H1 (cell line): Measurements from ENCODE around the gene VPS35L. TPM values are rescaled to one million over a fixed set of nuclear protein-coding genes. Genes with fewer than 3 reads are reported as not detected.

Experiments
- CTCF ChIA-PET: fragments of 300-600 bp; sonication (Branson Sonifier 250); formaldehyde crosslinking; loops from one replicate; lab custom pipeline; 2021; ENCODE audit not compliant: partially characterized antibody; lab: Charles Lee
- POLR2A ChIA-PET: fragments of 300-600 bp; sonication (Branson Sonifier 250); formaldehyde crosslinking; loops from one replicate; lab custom pipeline; 2021; ENCODE audit warnings: inconsistent platforms; ENCODE audit not compliant: partially characterized antibody; lab: Charles Lee
- DNase-seq, 2 experiments: peaks; one replicate each; pipeline versions ENCODE4 v3.0.0 to v3.0.0-alpha.2; 2010 to 2022; ENCODE audit warnings: low spot score in 2 of 2, low read depth in 1 of 2, mixed read lengths in 1 of 2
- FAIRE-seq: peaks from 2 replicates; lab custom pipeline; 2011; peaks lifted over from hg19 to GRCh38; lab: Jason Lieb, UNC
- H2AFZ ChIP-seq: 2 replicates; pipeline ENCODE4 v1.8.1; 2012; ENCODE audit warnings: low read length, inconsistent platforms
- H2AK5ac ChIP-seq: 2 replicates; pipeline ENCODE4 v1.6.1; 2013; ENCODE audit warnings: low read depth, low read length
- H2BK120ac ChIP-seq: replicated peaks from 2 replicates; pipeline ENCODE3; 2013; ENCODE audit warnings: low read depth, low read length, inconsistent platforms
- H2BK12ac ChIP-seq: 2 replicates; pipeline ENCODE4 v1.6.1; 2013; ENCODE audit warnings: low read depth, low read length
- H2BK15ac ChIP-seq: 2 replicates; pipeline ENCODE4 v1.6.1; 2013; ENCODE audit warnings: low read length
- H2BK20ac ChIP-seq: 2 replicates; pipeline ENCODE4 v1.6.1; 2013; ENCODE audit warnings: low read length
- H2BK5ac ChIP-seq: 2 replicates; pipeline ENCODE4 v1.6.1; 2013; ENCODE audit warnings: low read depth, low read length
- H3K14ac ChIP-seq: 2 replicates; pipeline ENCODE4 v1.6.1; 2013; ENCODE audit warnings: inconsistent platforms; ENCODE audit not compliant: insufficient read length
- H3K18ac ChIP-seq: 2 replicates; pipeline ENCODE4 v1.6.1; 2013; ENCODE audit warnings: low read length; ENCODE audit errors: extremely low read depth
- H3K23ac ChIP-seq: 2 replicates; pipeline ENCODE4 v1.6.1; 2013; ENCODE audit warnings: inconsistent platforms; ENCODE audit not compliant: insufficient read length
- H3K23me2 ChIP-seq: 2 replicates; pipeline ENCODE4 v1.6.1; 2013; ENCODE audit warnings: low read depth, low read length
- H3K27ac ChIP-seq: 2 replicates; pipeline ENCODE4 v1.6.1; 2011; ENCODE audit warnings: low read depth, low read length, inconsistent platforms
- H3K27me3 ChIP-seq, 4 experiments: replicated peaks in 1 of 4; 1 replicate in 1 of 4; 2 replicates in 3 of 4; pipeline versions ENCODE4 v1.6.1 to v1.8.1; 2011 to 2013; ENCODE audit warnings: low read length in 3 of 4, mild to moderate bottlenecking in 3 of 4, inconsistent platforms in 2 of 4, mixed read lengths in 2 of 4, moderate library complexity in 1 of 4; ENCODE audit not compliant: control insufficient read depth in 3 of 4, insufficient read depth in 3 of 4; ENCODE audit errors: extremely low read depth in 1 of 4
- H3K36me3 ChIP-seq, 4 experiments: 2 replicates each; pipeline versions ENCODE4 v1.6.1 to v1.8.1; 2011 to 2013; ENCODE audit warnings: mild to moderate bottlenecking in 4 of 4, low read length in 3 of 4, moderate library complexity in 2 of 4, control low read depth in 1 of 4, inconsistent platforms in 1 of 4; ENCODE audit not compliant: insufficient read depth in 4 of 4, control insufficient read depth in 2 of 4
- H3K4ac ChIP-seq: replicated peaks from 2 replicates; pipeline ENCODE3; 2013; ENCODE audit warnings: low read length, low read depth, mixed read lengths, inconsistent platforms; ENCODE audit not compliant: insufficient read length
- H3K4me1 ChIP-seq, 4 experiments: replicated peaks in 1 of 4; 1 replicate in 1 of 4; 2 replicates in 3 of 4; pipeline versions ENCODE4 v1.6.1 to v1.8.1; 2011 to 2013; ENCODE audit warnings: low read length in 3 of 4, inconsistent platforms in 2 of 4, mixed read lengths in 1 of 4; ENCODE audit not compliant: insufficient read depth in 4 of 4, control insufficient read depth in 3 of 4
- H3K4me2 ChIP-seq, 2 experiments: 2 replicates each; pipeline versions ENCODE4 v1.6.1 to v1.8.1; 2011 to 2013; ENCODE audit warnings: low read depth in 2 of 2, low read length in 2 of 2, control low read depth in 1 of 2, inconsistent platforms in 1 of 2, mild to moderate bottlenecking in 1 of 2; ENCODE audit not compliant: insufficient read depth in 1 of 2
- H3K4me3 ChIP-seq, 4 experiments: fragments of 200-600, 300-600 bp in 1 of 4; sonication (generic), shearing (Covaris generic), sonication (Bioruptor Twin) in 1 of 4; 2 replicates each; pipeline versions ENCODE4 v1.5.1 to v1.8.1; 2011 to 2016; ENCODE audit warnings: low read length in 4 of 4, low read depth in 3 of 4, control low read depth in 2 of 4, inconsistent platforms in 2 of 4, mild to moderate bottlenecking in 2 of 4, mixed read lengths in 1 of 4, moderate library complexity in 1 of 4; ENCODE audit not compliant: insufficient read depth in 2 of 4; ENCODE audit errors: extremely low read depth in 1 of 4
- H3K56ac ChIP-seq: replicated peaks from 2 replicates; pipeline ENCODE3; 2013; ENCODE audit warnings: low read depth, mild to moderate bottlenecking, mixed read lengths, low read length, inconsistent platforms; ENCODE audit not compliant: insufficient read length
- H3K79me1 ChIP-seq: 2 replicates; pipeline ENCODE4 v1.6.1; 2013; ENCODE audit warnings: low read depth, low read length, control low read depth
- H3K79me2 ChIP-seq, 2 experiments: 2 replicates each; pipeline versions ENCODE4 v1.6.1 to v1.8.1; 2012 to 2013; ENCODE audit warnings: low read length in 2 of 2, mild to moderate bottlenecking in 2 of 2, inconsistent platforms in 1 of 2; ENCODE audit not compliant: insufficient read depth in 2 of 2, control insufficient read depth in 1 of 2
- H3K9ac ChIP-seq, 4 experiments: replicated peaks in 1 of 4; 1 replicate in 1 of 4; 2 replicates in 3 of 4; pipeline versions ENCODE4 v1.6.1 to v1.8.1; 2011 to 2013; ENCODE audit warnings: low read depth in 3 of 4, low read length in 3 of 4, control low read depth in 2 of 4, mild to moderate bottlenecking in 2 of 4, moderate library complexity in 2 of 4, inconsistent platforms in 1 of 4; ENCODE audit errors: extremely low read depth in 1 of 4
- H3K9me3 ChIP-seq, 2 experiments: 2 replicates each; pipeline versions ENCODE4 v1.6.1 to v1.8.1; 2012 to 2013; ENCODE audit warnings: mild to moderate bottlenecking in 2 of 2, moderate library complexity in 2 of 2, control low read depth in 1 of 2, inconsistent platforms in 1 of 2, low read depth in 1 of 2, low read length in 1 of 2, mixed read lengths in 1 of 2; ENCODE audit not compliant: insufficient read depth in 2 of 2
- H4K20me1 ChIP-seq, 2 experiments: replicated peaks in 1 of 2; 2 replicates each; pipeline versions ENCODE3 to v1.8.1; 2011 to 2013; ENCODE audit warnings: inconsistent platforms in 2 of 2, low read length in 2 of 2, mild to moderate bottlenecking in 1 of 2; ENCODE audit not compliant: insufficient read depth in 2 of 2, control insufficient read depth in 1 of 2
- H4K5ac ChIP-seq: 2 replicates; pipeline ENCODE4 v1.6.1; 2013; ENCODE audit warnings: low read length, low read depth, mixed read lengths, inconsistent platforms; ENCODE audit not compliant: insufficient read length
- H4K8ac ChIP-seq: 2 replicates; pipeline ENCODE4 v1.8.0; 2013; ENCODE audit warnings: mild to moderate bottlenecking, moderate library complexity, low read length, inconsistent platforms; ENCODE audit not compliant: insufficient read depth; ENCODE audit errors: extremely low read depth
- H4K91ac ChIP-seq: replicated peaks from 2 replicates; pipeline ENCODE3; 2013; ENCODE audit warnings: low read length, mixed read lengths, inconsistent platforms; ENCODE audit not compliant: insufficient read length
- CBX8 ChIP-seq: fragments of 300-800, 300-1000 bp; sonication (generic); IDR thresholded peaks from 2 replicates; pipeline ENCODE4 v1.7.1; 2016; ENCODE audit warnings: low read depth, low read length, borderline replicate concordance
- FOSL1 ChIP-seq: IDR thresholded peaks from 2 replicates; pipeline ENCODE4 v1.6.1; 2011; ENCODE audit warnings: mild to moderate bottlenecking, low read depth, low read length, moderate library complexity; ENCODE audit not compliant: insufficient read depth
- KDM1A ChIP-seq: fragments of 200-600, 300-600 bp; sonication (generic); IDR thresholded peaks from 2 replicates; pipeline ENCODE4 v1.7.1; 2016; ENCODE audit warnings: mild to moderate bottlenecking, low read length, borderline replicate concordance
- PHF8 ChIP-seq: fragments of 200-600 bp; sonication (generic); conservative IDR thresholded peaks from 2 replicates; pipeline ENCODE4 v1.7.1; 2012; ENCODE audit warnings: low read depth, mild to moderate bottlenecking, inconsistent platforms, low read length, moderate library complexity
- POLR2AphosphoS5 ChIP-seq: IDR thresholded peaks from 2 replicates; pipeline ENCODE4 v1.6.1; 2011; ENCODE audit warnings: low read depth, low read length
- RNF2 ChIP-seq: fragments of 200-900, 300-1000 bp; sonication (generic); IDR thresholded peaks from 2 replicates; pipeline ENCODE4 v1.7.1; 2016; ENCODE audit warnings: borderline replicate concordance, low read depth, mild to moderate bottlenecking, antibody characterized with exemption, low read length; ENCODE audit not compliant: poor library complexity, severe bottlenecking; ENCODE audit errors: missing control alignments
- SIRT6 ChIP-seq: IDR thresholded peaks from one replicate; pipeline ENCODE4 v1.7.1; 2012; ENCODE audit warnings: low read length, inconsistent platforms
- SP1 ChIP-seq: IDR thresholded peaks from 2 replicates; pipeline ENCODE4 v1.6.1; 2011; ENCODE audit warnings: low read depth, low read length
- SP2 ChIP-seq: IDR thresholded peaks from 2 replicates; pipeline ENCODE4 v1.6.1; 2012; ENCODE audit warnings: mild to moderate bottlenecking, low read length, inconsistent platforms
- WGBS, 2 experiments: shearing (Covaris generic) in 1 of 2; methylation state at CpG; one replicate each; pipeline versions ENCODE4 v1.1.6 to v1.1.7; 2013 to 2015; ENCODE audit warnings: low lambda C conversion rate in 2 of 2, mixed read lengths in 2 of 2, inconsistent platforms in 1 of 2, low coverage in 1 of 2, missing lambda C conversion rate in 1 of 2; ENCODE audit not compliant: insufficient replicate concordance in 2 of 2, insufficient coverage in 1 of 2, insufficient read length in 1 of 2; ENCODE audit errors: extremely low coverage in 1 of 2, missing lambda C conversion rate in 1 of 2; 5-methylcytosine and 5-hydroxymethylcytosine counted together
- polyA plus RNA-seq, 7 experiments: library from polyadenylated mRNA; depleted of rRNA in 3 of 7; stranded (reverse) in 5 of 7; unstranded in 2 of 7; fragments of >200 nt in 5 of 7; fragments of 200-250 nt in 2 of 7; gene quantifications; 1 replicate in 5 of 7; 2 replicates in 1 of 7; 4 replicates in 1 of 7; pipeline versions ENCODE4 v1.2.1 to v1.2.3, GENCODE V29; 2011 to 2013; ENCODE audit warnings: missing spikeins in 2 of 7, mixed read lengths in 2 of 7
- total RNA-seq: library from RNA; stranded (reverse); fragmentation: NEBNext Ultra II Directional; extraction: Animal tissue kit (Norgen Biotek cat#: 25700); gene quantifications from 2 replicates; pipeline ENCODE4 v1.2.1, GENCODE V29; 2021
- TF ChIP-seq, protein P1 (sequence below): IDR thresholded peaks from 2 replicates; pipeline ENCODE4 v1.6.1; 2011; ENCODE audit warnings: low read depth, mild to moderate bottlenecking, low read length; ENCODE audit not compliant: insufficient read depth

VPS35L gene
- total and polyA plus RNA-seq, 2 of the 8 experiments (the other 6 are each of a cell fraction or from before 2014, with no cell fraction given), result 31.5 to 57.1 TPM

DNA sequence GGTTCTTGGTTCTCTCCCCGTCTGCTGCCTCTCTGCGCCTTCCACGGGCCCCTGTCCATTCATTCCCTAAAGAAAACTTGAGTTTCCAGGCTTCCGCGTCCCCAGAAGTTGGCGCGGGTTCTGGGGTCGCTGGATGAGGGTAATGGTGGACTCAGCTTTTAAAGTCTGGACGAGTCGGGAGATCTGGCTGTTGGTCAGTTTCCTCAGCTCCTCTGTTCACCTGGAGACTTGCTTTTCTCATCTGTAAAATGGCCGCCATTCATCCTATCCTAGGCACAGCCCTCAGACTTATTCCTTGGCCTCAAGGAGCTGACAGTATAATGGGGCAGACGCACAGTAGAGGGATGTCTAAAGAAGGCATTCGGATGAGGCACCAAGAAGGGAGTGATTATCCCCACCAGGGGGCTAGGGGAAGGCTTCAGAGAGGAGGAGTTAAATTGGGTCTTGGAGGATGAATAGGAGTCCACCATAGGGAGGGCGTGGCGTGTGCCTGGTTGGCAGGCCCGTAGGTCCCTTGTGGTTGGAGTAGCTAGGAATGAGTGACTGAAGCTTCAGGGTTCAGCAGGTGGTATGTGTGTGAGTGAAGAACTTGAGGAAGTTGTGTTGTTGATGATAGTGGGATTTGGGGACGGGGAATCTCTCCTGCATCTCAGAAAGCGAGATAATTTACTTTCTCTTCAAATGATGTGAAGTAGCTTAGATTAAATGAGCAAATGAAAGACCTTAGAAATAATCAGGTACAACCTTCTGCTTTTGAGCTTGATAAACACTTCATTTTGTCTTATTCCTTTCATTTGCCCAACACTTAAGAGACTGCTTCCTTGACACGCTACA is 652 bp downstream of the VPS35L start:
- Histone ChIP-seq H4K20me1 (no peaks in the 10 kb centered on the region), H3K4me1 (peaks cover 0 to 6% (median 3%) of the 10 kb centered on the region in 4 experiments; a peak in 4 of 7 replicates), H3K27me3 (no peaks in the 10 kb centered on the region), H3K4ac (no peak overlapping the region), H2AFZ (no peak overlapping the region; the same call in 1 of the 2 replicates), H3K4me2 (peak overlapping the region; percentile 62 to 74), H3K9ac (peak overlapping the region; percentile 89 to 96 (median 94)), H3K23ac (no peak overlapping the region), H3K79me2 (peaks cover 0 to 6% of the 10 kb centered on the region in 2 experiments; a peak in 1 of 4 replicates), H2BK120ac (no peak overlapping the region), H3K18ac (peak overlapping the region; percentile 95; the same call in 1 of the 2 replicates), H2BK12ac (peak overlapping the region; percentile 90; the same call in 1 of the 2 replicates), H4K5ac (peak overlapping the region; percentile 42), H3K79me1 (no peaks in the 10 kb centered on the region), H3K4me3 (peak overlapping the region; percentile 84 to 97 (median 91)), H3K9me3 (no peaks in the 10 kb centered on the region), H3K23me2 (peaks cover 3% of the 10 kb centered on the region; the same call in 1 of the 2 replicates), H3K14ac (no peak overlapping the region), H4K91ac (peak overlapping the region; percentile 57), H2BK20ac (no peak overlapping the region), H4K8ac (peak overlapping the region; percentile 98), H2BK5ac (peak overlapping the region; percentile 86), H3K56ac (peak overlapping the region; percentile 43), H3K36me3 (peaks cover 0 to 5% (median under 1%) of the 10 kb centered on the region in 4 experiments; a peak in 3 of 8 replicates), H2AK5ac (no peak overlapping the region; the same call in 1 of the 2 replicates), H2BK15ac (0 out of 2 replicates have a peak overlapping the region, but pooled peaks have one; percentile 10), H3K27ac (peak overlapping the region; percentile 96)
- POLR2A ChIA-PET, result interaction anchor here (0.6 to 3.1 kb wide), 22 partner anchors 8 to 409 kb away, joined by 3 to 31 read pairs (median 4); partner anchors contain the start of genes CCP110, GDE1, IQCK and KNOP1
- CTCF ChIA-PET, result interaction anchor here (0.6 to 2.3 kb wide), 12 partner anchors 8 to 828 kb away, joined by 3 to 17 read pairs (median 3); no protein-coding TSS in a partner anchor
- FAIRE-seq (peak; percentile 90), DNase-seq (peak; percentile 77 to 87)
- WGBS, 2 experiments, result 10% methylated on average over 19 of the region's 19 CpGs; no CpG with 5 or more reads in 1 of the 2 experiments
- no peak for TF ChIP-seq FOSL1
- TF ChIP-seq POLR2AphosphoS5, result peak; percentile 96
- no peak for TF ChIP-seq RNF2
- TF ChIP-seq CBX8, result no peak
- no peak; the same call in none of the 2 replicates for TF ChIP-seq PHF8
- TF ChIP-seq, protein P1, sequence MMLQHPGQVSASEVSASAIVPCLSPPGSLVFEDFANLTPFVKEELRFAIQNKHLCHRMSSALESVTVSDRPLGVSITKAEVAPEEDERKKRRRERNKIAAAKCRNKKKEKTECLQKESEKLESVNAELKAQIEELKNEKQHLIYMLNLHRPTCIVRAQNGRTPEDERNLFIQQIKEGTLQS, result no peak
- TF ChIP-seq SP1, result peak; percentile 53; the same call in 1 of the 2 replicates
- TF ChIP-seq SP2, result no peak
- TF ChIP-seq SIRT6, result no peak
- peak; percentile 99 for TF ChIP-seq KDM1A
